Measurements from ENCODE around the gene RAD52.

DNA sequence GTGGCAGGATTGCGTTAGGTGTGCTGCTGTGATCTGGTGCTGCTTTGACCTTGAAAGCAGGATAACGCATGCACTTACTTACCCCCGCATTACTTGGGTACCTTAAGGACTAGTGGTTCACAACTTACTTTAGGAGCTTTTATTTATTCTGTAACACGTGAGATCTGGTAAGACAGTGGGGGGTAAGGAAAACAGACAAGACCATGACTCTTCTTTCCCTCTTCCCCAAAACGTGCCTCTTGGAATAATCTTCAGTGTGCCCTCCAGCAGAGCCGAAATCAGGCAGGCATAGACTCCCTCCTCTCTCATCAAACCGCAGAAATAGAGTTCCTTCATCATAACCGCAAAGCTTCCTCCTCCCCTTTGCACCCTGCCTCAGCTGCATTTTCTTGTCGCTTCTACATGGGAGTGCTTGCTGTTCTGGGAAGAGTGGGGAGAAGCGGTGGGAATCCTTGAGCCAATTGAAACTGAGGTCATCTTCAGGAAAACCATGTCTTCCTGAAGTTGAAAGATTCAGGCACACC lies 43.4 kb downstream of the RAD52 start:
- TF ChIP-seq, protein P1, sequence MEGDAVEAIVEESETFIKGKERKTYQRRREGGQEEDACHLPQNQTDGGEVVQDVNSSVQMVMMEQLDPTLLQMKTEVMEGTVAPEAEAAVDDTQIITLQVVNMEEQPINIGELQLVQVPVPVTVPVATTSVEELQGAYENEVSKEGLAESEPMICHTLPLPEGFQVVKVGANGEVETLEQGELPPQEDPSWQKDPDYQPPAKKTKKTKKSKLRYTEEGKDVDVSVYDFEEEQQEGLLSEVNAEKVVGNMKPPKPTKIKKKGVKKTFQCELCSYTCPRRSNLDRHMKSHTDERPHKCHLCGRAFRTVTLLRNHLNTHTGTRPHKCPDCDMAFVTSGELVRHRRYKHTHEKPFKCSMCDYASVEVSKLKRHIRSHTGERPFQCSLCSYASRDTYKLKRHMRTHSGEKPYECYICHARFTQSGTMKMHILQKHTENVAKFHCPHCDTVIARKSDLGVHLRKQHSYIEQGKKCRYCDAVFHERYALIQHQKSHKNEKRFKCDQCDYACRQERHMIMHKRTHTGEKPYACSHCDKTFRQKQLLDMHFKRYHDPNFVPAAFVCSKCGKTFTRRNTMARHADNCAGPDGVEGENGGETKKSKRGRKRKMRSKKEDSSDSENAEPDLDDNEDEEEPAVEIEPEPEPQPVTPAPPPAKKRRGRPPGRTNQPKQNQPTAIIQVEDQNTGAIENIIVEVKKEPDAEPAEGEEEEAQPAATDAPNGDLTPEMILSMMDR (conservative IDR thresholded peaks at IDR 0.05), result no peak
- TF ChIP-seq ZFX (IDR thresholded peaks at IDR 0.05), result no peak
